IPS-18c (cell line): Measurements from ENCODE around the gene INCA1.
A peak's percentile ranks its signal among the peaks of the same experiment; 100 is the strongest.

Experiments used
- H3K4me3 ChIP-seq: 2 replicates; pipeline ENCODE4 v1.7.0; 2013; ENCODE audit warnings: low read depth, mild to moderate bottlenecking, low read length, moderate library complexity; ENCODE audit not compliant: insufficient read depth
- H3K9me3 ChIP-seq: one replicate; pipeline ENCODE4 v1.6.1; 2013; ENCODE audit warnings: mild to moderate bottlenecking, low read length, moderate library complexity; ENCODE audit not compliant: control insufficient read depth, insufficient read depth

Gene INCA1

DNA sequence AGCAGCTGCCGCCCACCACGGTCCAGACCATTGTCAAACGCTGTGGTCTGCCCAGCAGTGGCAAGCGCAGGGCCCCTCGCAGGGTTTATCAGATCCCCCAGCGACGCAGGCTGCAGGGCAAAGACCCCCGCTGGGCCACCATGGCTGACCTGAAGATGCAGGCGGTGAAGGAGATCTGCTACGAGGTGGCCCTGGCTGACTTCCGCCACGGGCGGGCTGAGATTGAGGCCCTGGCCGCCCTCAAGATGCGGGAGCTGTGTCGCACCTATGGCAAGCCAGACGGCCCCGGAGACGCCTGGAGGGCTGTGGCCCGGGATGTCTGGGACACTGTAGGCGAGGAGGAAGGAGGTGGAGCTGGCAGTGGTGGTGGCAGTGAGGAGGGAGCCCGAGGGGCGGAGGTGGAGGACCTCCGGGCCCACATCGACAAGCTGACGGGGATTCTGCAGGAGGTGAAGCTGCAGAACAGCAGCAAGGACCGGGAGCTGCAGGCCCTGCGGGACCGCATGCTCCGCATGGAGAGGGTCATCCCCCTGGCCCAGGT is 24.9 kb upstream of the INCA1 start:
- H3K9me3 ChIP-seq: no peaks in the 10 kb centered on the region
- no peak overlapping the region for H3K4me3 ChIP-seq

DNA sequence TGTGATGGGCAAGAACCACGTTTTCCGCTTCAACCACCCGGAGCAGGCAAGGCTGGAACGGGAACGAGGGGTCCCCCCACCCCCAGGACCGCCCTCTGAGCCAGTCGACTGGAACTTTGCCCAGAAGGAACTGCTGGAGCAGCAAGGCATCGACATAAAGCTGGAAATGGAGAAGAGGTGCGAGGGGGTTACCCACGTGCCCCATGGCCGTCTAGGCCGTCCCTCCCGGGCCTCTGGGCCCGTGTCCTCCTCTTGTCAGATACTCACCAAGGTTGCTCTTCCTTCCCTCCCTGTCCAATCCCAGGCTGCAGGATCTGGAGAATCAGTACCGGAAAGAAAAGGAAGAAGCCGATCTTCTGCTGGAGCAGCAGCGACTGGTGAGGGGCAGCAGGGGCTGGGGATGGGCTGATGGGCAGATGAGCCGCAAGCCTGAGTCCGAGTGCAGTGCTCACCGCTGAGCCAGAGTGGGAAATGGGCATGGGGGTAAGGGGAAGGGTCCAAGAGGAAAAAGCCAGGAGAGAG is 23.2 kb upstream of the INCA1 start:
- Histone ChIP-seq H3K4me3 (no peak overlapping the region), H3K9me3 (no peaks in the 10 kb centered on the region)

DNA sequence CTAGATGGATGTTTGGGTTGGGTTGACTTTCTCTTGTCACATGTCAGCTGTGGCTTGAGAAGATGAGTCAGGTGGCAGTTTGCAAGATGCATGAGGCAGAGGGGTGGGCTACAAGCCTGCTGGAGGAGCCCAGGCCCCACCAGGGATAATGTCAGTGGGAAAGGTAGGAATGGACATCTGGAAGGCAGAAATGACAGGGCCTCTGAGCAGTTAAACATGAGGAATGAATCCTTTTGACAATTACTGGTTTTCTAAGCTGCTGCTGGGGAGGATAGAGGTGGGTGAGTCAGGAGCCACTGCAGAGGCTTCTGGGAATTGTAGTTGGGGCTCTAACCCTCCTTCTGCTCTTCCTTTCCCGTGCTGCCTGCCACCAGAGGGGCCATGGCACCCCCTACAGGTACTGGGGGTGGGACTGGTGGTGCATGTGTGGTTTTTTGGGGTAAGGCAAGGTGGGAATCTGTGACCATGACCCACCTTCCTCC is 22.2 kb upstream of the INCA1 start:
- H3K9me3 ChIP-seq: no peaks in the 10 kb centered on the region
- no peak overlapping the region for H3K4me3 ChIP-seq

DNA sequence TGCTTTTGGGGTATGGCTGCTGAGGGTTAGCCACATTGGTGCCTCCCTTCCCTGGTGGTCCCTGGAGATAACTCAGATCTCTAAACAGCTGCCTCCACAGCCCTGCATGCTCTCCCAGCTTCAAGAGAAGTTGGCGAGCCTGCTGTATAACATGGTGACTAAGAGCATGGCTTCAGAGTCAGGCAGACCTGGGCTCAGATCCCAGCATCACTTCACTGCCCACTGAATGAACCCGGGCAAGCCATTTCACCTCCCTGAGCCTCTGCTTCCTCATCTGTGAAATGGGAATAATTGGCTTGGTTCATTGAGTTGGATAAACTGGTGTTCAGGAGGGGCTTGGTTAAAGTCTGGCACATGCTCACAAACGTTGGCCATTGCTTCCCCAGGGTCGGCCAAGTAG is 17.0 kb upstream of the INCA1 start:
- H3K9me3 ChIP-seq: no peaks in the 10 kb centered on the region
- H3K4me3 ChIP-seq: no peak overlapping the region

DNA sequence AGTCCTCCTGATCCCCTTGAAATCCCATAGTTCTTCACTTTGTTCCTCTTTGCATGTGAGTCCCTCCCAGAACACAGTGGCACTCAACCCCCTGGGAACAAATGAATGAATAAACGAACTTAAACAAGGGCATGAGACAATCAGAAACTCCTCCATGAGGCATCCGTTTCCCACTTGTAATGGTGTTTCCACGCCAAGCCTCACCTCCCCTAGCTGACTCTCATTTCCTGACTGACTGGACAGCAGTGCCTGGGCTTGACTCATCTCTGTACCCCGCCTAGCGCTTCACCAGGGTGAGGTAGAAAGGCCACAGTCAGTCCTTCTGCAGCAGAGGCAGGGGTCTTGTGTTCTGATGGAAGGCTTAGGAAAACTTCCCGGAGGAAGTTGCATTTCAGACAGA is 14.6 kb upstream of the INCA1 start:
- Histone ChIP-seq H3K9me3 (no peaks in the 10 kb centered on the region), H3K4me3 (no peak overlapping the region)

DNA sequence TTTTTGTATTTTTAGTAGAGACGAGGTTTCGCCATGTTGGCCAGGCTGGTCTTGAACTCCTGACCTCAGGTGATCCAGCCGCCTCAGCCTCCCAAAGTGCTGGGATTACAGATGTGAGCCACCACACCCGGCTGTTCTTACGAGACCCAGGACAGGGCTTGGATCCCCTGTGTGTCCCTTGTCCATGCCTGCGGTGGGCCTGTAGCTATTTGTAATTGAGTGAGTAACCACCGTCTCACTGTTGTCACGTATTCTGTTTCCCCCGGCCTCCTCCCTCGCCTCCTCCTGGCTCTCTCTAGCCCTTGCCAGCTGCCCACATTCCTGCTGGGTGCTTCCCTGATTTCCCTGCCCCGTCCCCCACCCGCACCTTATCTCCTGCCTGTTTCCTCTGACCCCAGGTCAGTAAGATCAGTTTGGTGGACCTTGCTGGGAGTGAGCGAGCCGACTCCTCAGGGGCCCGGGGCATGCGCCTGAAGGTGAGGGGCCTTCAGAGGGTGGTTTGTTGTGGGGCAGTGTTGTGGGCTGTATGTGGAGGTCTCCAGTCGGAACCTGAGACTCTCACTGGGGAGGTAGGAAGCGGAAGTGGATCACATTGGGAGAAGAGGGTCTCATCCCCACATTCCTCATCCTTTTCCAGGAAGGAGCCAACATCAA is 6.0 kb upstream of the INCA1 start:
- Histone ChIP-seq H3K9me3 (no peaks in the 10 kb centered on the region), H3K4me3 (no peak overlapping the region)

DNA sequence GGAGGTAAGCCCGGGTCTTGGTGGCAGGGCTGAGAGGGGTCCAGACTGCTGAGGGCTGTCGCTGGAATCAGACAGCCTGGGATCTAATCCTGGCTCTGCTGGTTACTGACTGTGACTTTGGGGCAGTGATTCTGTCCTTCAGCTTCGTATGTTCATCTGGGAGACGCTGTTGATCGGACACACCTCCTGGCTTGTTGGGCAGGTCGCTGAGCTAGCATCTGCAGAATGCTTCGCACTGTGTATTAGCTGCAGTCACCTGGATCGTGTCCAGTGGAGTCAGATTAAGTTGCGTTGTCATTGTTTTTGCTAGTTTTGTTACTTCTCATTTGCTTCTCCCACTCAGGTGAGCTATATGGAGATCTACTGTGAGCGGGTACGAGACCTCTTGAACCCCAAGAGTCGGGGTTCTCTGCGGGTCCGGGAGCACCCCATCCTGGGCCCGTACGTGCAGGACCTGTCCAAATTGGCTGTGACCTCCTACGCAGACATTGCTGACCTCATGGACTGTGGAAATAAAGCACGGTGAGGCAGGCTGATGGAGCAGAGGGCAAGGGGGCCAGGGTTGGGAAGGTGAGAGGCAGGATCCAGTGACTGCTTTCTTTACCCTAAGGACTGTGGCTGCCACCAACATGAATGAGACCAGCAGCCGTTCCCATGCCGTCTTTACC is 4.9 kb upstream of the INCA1 start:
- no peaks in the 10 kb centered on the region for H3K9me3 ChIP-seq
- H3K4me3 ChIP-seq: no peak overlapping the region

DNA sequence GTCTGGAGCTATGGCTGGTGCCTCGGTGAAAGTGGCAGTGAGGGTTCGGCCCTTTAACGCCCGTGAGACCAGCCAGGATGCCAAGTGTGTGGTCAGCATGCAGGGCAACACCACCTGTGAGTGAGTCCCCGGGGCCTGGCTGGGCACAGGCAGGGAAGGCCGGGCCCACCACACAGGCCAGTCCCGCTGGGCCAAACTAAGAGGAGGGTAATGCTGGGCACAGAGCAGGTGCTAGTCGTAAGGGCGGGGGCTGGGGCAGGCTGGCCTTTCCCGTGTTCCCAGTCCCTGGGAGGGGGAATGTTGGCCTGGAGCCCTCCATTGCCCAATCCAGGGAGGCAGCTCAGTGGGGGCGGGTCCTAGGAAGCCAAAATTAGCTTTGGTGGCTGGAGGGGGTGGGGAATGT is 2.9 kb upstream of the INCA1 start:
- H3K4me3 ChIP-seq: no peak overlapping the region
- H3K9me3 ChIP-seq: no peaks in the 10 kb centered on the region

DNA sequence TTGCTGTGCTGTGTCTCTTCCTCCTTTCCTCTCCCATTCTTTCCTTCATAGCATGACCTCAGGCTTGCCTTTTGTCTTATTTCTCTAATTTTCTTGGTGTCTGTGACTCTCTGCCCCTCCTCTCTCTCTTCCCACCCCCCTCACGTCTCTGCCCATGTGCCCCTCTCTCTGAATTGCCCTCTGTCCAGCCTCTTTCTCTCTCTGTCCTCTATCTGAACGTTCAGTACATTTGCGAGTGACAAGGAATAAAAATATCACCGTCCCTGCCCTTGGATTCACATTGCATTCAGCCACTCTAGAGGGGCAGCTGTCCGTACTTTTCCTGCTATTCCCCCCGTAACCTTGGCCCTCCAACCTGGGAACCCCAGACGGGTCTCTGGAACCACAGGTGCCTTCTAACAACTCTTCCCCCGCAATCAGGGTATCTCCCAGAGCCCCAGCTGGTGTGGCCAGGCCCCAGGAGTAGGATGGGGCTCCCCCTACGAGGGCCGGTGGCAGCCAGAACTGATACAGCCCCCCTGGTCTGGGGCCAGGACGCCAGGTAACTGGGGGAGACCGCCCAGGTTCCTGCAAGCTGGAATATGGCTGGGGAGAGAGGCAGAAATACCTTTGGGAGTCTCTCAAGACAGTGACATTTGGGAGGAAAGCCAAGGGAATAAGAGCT is 2.2 kb upstream of the INCA1 start:
- peak overlapping the region; percentile 77 for H3K4me3 ChIP-seq
- H3K9me3 ChIP-seq: no peaks in the 10 kb centered on the region

DNA sequence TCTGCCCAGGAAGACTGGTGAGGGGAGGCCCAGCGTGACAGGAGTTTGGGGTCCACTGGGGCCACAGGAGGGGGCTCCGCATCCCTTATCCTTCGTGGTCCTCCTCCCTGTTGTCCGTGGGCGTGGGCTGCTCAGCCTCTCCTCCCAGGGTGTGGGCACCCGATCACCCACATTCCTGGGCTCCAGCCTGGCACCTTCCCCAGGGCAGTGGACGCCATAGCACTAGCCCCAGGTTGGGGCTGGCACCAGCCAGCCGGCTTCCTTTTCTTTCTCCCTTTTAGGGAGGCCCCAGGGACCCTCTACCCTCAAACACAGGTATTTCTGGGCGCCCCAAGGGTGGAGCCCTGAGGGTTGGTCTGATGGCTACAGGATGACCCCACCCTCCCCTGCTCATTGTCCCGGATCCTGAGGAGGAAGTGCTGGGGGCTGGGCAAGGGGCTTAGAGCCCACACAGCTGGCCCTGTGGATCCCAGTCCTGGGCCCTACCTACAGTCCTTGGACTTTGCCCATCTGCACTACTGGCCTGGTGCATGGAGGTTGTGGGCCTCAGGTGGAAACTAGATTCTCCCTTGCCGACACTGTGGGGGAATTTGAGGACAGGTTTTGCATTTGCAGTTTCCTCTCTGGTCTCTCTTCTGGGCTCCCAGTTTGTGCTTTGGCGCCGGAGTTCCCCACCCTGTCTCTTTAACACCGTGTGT is 1.6 kb upstream of the INCA1 start:
- peak overlapping the region; percentile 77 for H3K4me3 ChIP-seq
- no peaks in the 10 kb centered on the region for H3K9me3 ChIP-seq

DNA sequence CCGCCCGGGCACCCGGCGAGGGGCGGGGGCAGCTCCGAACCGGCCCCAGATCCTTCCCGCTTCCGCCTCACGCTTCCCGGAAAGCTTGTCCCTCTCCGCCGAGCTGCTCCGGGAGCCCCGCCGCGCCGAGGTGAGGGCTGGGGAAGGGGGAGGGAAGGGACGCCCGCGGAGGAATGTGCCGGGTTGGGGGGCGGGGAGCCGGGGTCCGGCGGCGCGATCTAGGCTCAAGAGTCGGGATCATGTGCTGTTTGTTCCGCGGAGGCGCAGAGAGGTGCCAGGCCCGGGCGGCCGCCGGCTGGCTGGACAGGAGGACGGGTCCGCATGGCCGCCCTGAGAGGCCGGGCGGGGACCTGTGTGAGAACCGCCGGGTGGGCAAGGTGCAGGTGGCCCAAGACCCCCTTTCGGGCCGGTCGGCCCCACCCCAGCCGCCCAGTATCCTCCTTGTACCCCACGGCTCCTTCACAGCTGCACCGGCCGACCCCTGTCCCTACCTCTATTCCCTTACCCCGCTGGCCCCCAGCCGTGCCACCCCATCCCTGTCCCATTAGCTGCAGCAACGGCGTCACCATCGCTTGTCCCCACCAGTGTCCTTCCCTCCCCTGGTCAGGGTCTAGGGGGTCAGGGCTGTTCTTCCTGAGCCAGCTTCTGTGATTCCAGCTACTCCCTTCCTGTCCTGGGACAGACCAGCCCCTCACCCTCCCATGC is 857 bp upstream of the INCA1 start:
- Histone ChIP-seq H3K9me3 (no peaks in the 10 kb centered on the region), H3K4me3 (peak overlapping the region; percentile 77)

DNA sequence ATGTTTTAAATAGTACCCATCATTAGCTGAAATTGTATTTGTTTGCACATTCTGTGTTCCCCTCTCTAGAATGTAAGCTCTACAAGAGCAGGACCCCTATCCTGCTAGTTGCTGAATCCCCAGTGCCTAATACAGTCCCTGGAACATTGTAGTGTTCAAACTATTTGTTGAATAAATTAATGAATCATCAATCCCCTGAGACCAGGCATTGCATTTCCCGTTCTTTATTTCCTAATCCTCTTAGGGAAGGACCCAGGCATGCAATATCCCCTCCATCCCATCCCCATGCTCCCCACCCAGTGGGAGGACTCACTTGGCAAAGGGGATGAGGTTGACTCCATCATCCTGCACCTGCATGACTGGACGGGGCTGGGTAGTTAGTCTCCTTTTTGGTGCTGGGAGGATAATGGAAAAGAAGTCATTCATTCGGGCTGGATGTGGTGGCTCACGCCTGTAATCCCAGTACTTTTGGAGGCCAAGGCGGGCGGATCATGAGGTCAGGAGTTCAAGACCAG is 3.2 kb downstream of the INCA1 start:
- Histone ChIP-seq H3K9me3 (no peaks in the 10 kb centered on the region), H3K4me3 (no peak overlapping the region)

DNA sequence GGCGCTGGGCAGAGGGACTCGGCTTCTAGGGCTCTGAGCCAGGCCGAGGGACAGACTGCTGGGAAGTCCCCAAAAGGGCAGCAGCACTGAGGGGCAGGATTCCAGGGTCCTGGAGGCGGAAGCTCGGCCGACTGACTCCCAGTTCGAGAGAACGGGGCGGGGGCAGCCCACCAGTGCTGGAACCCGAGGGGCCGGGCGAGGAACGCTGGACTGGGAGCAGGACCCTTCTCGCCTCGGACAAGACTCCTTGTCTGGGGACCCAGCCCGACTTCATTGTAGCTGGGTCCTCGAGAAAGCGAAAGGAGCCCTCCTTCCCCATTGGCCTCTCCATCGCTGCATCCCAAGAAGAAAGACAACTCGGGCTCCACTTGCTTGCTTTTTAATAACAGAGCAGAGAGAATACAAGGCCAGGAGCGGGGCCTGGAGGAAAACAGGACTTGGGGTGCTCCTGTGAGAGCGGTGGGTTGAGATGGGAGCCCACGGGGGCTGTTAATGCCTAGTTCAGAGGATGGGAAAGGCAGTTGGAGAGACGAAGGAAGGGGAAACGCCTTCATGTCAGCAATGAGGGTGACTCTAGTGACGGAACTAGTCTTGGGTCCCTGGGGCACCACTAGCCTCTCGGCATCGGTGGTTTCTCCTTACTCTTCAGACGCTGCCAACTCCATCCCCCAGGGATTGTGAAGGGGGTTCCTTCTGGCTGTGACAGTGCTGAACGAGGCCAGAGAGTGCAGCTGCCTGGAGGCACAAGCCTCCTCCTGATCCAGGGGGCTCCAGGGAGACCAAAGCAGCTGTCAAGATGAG is 9.4 kb downstream of the INCA1 start:
- Histone ChIP-seq H3K9me3 (no peaks in the 10 kb centered on the region), H3K4me3 (peak overlapping the region; percentile 70)

DNA sequence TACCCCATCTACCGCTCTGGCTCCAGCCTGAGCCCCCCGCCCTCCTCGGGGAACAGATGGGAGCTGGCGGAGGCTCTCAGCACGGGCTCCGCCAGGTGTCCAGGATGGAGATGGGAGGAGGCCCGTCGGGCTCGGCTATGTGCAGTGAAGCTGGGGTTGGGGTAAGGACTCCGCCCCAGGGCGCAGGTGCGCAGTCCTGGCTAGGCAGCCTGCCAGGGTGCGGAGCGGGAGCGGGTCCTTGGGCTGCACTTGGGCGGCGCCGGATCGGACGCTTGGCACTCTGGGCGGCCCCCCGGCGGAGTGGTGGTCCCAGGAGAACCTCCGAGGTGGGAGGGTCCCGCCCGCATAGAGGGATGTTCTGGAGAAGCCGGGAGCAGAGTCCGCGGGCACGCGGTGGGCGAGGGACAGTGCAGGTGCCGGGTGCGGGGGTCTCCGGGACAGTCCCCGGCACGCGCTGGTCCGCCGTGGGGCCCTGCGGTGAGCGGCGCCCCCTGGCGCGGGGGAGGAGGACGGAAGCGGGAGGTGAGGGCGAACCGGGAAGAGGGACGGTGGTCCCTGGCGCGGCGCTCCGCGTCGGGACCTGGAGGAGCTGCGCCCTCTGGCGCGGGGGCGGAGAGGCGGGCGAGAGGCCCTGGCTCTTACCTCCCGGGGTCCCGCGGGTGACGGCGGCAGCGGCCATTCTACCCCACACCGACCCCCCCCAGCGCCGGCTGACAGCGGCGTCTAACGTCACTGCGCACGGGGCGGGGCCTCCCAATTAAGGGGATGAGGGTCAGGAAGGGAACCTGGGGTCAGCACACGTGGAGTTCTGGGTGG is 10.2 kb downstream of the INCA1 start, which contains the start of gene CAMTA2:
CAMTA2 (minus strand) TSS at position 725 of the 816 bp plus-strand sequence. CDS start 1,453 bp downstream, outside the sequence.
- no peaks in the 10 kb centered on the region for H3K9me3 ChIP-seq
- H3K4me3 ChIP-seq: peak within 1 kb of the TSS; percentile 70

DNA sequence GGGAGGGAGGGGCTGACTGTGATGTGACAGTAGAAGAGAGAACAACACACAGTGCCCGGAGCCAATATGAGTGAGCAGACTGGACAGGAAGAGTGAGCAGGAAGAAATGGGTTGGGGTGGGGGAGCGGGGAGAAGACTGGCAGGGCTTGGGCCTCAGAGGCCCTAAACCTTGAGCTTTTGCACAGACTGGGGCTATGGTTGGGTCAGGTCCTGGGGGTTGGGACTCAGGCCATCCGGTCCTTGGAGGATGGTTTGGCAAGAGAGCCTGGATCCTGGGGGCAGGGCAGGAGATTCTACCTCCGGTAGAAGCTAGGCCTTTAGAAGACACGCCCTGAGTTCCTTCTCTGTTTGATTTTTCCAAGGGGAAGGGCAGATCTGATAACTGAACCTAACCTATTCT is 10.9 kb downstream of the INCA1 start:
- Histone ChIP-seq H3K4me3 (peak overlapping the region; percentile 70), H3K9me3 (no peaks in the 10 kb centered on the region)
